GM12878 (cell line): ENCODE measurements around the gene MAP7.

Source experiments
- BRCA1 ChIP-seq: IDR thresholded peaks from 2 replicates; pipeline ENCODE4 v1.6.1; 2011; ENCODE audit warnings: low read depth, low read length, improper control_type of control experiment
- EGR1 ChIP-seq, 2 experiments: IDR thresholded peaks; 1 replicate in 1 of 2; 2 replicates in 1 of 2; pipeline ENCODE4 v1.6.1; 2011 to 2012; ENCODE audit warnings: low read depth in 2 of 2, low read length in 2 of 2, borderline replicate concordance in 1 of 2, mild to moderate bottlenecking in 1 of 2, moderate library complexity in 1 of 2
- ESRRA ChIP-seq: IDR thresholded peaks from 2 replicates; pipeline ENCODE4 v1.6.1; 2012; ENCODE audit warnings: mild to moderate bottlenecking, low read length, improper control_type of control experiment
- EZH2 ChIP-seq: IDR thresholded peaks from 2 replicates; pipeline ENCODE4 v1.6.1; 2012; ENCODE audit warnings: low read depth, mild to moderate bottlenecking, control low read depth, inconsistent platforms, low read length, borderline replicate concordance; ENCODE audit not compliant: control insufficient read depth
- GABPA ChIP-seq: IDR thresholded peaks from 2 replicates; pipeline ENCODE4 v1.6.1; 2014; ENCODE audit warnings: antibody characterized with exemption, low read depth, mild to moderate bottlenecking, inconsistent platforms
- NBN ChIP-seq: fragments of 450-650 bp; IDR thresholded peaks from 2 replicates; pipeline ENCODE4 v1.6.1; 2016
- SIN3A ChIP-seq: IDR thresholded peaks from 2 replicates; pipeline ENCODE4 v1.6.1; 2012; ENCODE audit warnings: low read depth, low read length, improper control_type of control experiment
- TARDBP ChIP-seq: IDR thresholded peaks from 2 replicates; pipeline ENCODE4 v1.6.1; 2016; ENCODE audit warnings: borderline replicate concordance
- TF ChIP-seq, protein P1 (sequence below): IDR thresholded peaks from 2 replicates; pipeline ENCODE4 v1.6.1; 2012; ENCODE audit warnings: low read depth, low read length, improper control_type of control experiment
- TF ChIP-seq, protein P2 (sequence below), 3 experiments: IDR thresholded peaks in 2 of 3; conservative IDR thresholded peaks in 1 of 3; 2 replicates each; pipeline ENCODE4 v1.5.1; 2011; ENCODE audit warnings: low read depth in 3 of 3, low read length in 3 of 3, mild to moderate bottlenecking in 3 of 3, control low read depth in 2 of 3, moderate library complexity in 2 of 3, inconsistent platforms in 1 of 3, mixed read lengths in 1 of 3; ENCODE audit not compliant: control insufficient read depth in 2 of 3, insufficient read depth in 1 of 3; ENCODE audit errors: extremely low read depth in 1 of 3
- TF ChIP-seq, protein P3 (sequence below): IDR thresholded peaks from 2 replicates; pipeline ENCODE4 v1.6.1; 2011; ENCODE audit warnings: low read depth, mild to moderate bottlenecking, low read length, moderate library complexity, borderline replicate concordance; ENCODE audit errors: extremely low read depth
- TF ChIP-seq, protein P4 (sequence below): IDR thresholded peaks from 2 replicates; pipeline ENCODE4 v1.6.1; 2012; ENCODE audit warnings: low read depth, low read length, improper control_type of control experiment
- TF ChIP-seq, protein P5 (sequence below): IDR thresholded peaks from 2 replicates; pipeline ENCODE4 v1.6.1; 2011; ENCODE audit warnings: low read depth, low read length, improper control_type of control experiment, borderline replicate concordance
- TF ChIP-seq, protein P6 (sequence below): IDR thresholded peaks from 2 replicates; pipeline ENCODE4 v1.6.1; 2012; ENCODE audit warnings: mild to moderate bottlenecking, low read depth, low read length

DNA sequence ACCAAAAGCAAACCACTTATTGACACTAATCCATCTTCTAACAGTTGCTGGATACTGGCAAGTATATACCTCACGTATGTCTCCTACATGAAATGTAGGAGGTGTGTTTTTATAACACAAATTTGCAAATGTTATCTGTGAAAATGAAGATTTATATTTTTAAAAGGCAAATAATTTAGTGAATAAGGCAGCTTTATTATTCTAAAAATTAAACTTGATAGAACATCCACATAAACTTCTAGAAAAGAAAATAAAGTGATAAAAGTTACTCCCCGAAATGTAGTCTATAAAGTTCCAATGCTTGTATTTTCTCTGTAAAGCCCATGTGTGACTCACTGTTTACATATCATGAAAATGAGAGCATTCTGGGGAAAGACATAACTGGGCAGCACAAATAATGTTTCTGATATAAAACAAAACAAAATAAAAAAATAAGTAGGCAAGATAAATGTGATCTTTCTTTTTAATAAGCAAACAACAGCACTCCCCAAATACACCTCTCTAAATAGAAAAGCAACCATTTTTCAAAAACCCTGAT, 84.4 kb downstream of the MAP7 start:
- TF ChIP-seq, protein P1, sequence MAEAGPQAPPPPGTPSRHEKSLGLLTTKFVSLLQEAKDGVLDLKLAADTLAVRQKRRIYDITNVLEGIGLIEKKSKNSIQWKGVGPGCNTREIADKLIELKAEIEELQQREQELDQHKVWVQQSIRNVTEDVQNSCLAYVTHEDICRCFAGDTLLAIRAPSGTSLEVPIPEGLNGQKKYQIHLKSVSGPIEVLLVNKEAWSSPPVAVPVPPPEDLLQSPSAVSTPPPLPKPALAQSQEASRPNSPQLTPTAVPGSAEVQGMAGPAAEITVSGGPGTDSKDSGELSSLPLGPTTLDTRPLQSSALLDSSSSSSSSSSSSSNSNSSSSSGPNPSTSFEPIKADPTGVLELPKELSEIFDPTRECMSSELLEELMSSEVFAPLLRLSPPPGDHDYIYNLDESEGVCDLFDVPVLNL, result no peak
- TF ChIP-seq BRCA1 (no peak), EGR1 (IDR thresholded peaks at IDR 0.05; ENCODE audit: borderline replicate concordance in 1 of 2, low read depth in 2 of 2, low read length in 2 of 2) (no peak), GABPA (no peak), EZH2 (no peak), TARDBP (no peak), NBN (no peak), SIN3A (no peak), ESRRA (no peak)
- TF ChIP-seq, protein P2, sequence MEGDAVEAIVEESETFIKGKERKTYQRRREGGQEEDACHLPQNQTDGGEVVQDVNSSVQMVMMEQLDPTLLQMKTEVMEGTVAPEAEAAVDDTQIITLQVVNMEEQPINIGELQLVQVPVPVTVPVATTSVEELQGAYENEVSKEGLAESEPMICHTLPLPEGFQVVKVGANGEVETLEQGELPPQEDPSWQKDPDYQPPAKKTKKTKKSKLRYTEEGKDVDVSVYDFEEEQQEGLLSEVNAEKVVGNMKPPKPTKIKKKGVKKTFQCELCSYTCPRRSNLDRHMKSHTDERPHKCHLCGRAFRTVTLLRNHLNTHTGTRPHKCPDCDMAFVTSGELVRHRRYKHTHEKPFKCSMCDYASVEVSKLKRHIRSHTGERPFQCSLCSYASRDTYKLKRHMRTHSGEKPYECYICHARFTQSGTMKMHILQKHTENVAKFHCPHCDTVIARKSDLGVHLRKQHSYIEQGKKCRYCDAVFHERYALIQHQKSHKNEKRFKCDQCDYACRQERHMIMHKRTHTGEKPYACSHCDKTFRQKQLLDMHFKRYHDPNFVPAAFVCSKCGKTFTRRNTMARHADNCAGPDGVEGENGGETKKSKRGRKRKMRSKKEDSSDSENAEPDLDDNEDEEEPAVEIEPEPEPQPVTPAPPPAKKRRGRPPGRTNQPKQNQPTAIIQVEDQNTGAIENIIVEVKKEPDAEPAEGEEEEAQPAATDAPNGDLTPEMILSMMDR (IDR thresholded peaks at IDR 0.05 in 2 of 3, conservative IDR thresholded peaks at IDR 0.05 in 1 of 3; ENCODE audit: control insufficient read depth in 2 of 3, extremely low read depth in 1 of 3, insufficient read depth in 1 of 3, low read depth in 3 of 3, low read length in 3 of 3), result no peak
- TF ChIP-seq, protein P3, sequence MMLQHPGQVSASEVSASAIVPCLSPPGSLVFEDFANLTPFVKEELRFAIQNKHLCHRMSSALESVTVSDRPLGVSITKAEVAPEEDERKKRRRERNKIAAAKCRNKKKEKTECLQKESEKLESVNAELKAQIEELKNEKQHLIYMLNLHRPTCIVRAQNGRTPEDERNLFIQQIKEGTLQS, result no peak
- TF ChIP-seq, protein P4, sequence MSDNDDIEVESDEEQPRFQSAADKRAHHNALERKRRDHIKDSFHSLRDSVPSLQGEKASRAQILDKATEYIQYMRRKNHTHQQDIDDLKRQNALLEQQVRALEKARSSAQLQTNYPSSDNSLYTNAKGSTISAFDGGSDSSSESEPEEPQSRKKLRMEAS, result no peak
- TF ChIP-seq, protein P5, sequence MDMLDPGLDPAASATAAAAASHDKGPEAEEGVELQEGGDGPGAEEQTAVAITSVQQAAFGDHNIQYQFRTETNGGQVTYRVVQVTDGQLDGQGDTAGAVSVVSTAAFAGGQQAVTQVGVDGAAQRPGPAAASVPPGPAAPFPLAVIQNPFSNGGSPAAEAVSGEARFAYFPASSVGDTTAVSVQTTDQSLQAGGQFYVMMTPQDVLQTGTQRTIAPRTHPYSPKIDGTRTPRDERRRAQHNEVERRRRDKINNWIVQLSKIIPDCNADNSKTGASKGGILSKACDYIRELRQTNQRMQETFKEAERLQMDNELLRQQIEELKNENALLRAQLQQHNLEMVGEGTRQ, result no peak
- TF ChIP-seq, protein P6, sequence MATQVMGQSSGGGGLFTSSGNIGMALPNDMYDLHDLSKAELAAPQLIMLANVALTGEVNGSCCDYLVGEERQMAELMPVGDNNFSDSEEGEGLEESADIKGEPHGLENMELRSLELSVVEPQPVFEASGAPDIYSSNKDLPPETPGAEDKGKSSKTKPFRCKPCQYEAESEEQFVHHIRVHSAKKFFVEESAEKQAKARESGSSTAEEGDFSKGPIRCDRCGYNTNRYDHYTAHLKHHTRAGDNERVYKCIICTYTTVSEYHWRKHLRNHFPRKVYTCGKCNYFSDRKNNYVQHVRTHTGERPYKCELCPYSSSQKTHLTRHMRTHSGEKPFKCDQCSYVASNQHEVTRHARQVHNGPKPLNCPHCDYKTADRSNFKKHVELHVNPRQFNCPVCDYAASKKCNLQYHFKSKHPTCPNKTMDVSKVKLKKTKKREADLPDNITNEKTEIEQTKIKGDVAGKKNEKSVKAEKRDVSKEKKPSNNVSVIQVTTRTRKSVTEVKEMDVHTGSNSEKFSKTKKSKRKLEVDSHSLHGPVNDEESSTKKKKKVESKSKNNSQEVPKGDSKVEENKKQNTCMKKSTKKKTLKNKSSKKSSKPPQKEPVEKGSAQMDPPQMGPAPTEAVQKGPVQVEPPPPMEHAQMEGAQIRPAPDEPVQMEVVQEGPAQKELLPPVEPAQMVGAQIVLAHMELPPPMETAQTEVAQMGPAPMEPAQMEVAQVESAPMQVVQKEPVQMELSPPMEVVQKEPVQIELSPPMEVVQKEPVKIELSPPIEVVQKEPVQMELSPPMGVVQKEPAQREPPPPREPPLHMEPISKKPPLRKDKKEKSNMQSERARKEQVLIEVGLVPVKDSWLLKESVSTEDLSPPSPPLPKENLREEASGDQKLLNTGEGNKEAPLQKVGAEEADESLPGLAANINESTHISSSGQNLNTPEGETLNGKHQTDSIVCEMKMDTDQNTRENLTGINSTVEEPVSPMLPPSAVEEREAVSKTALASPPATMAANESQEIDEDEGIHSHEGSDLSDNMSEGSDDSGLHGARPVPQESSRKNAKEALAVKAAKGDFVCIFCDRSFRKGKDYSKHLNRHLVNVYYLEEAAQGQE, result no peak
